MCF 10A (cell line): ENCODE data around the gene PLCD1. TPM values are rescaled to one million over a fixed set of nuclear protein-coding genes. Genes with fewer than 3 reads are reported as not detected.

Source experiments
- BruUV-seq: library from RNA; stranded (reverse); fragments of 400-500 nt; replicated peaks from 2 replicates; lab custom pipeline; 2021; lab: Mats Ljungman, UMichigan
- CTCF ChIA-PET: fragments of 300-600 bp; sonication (Branson Sonifier 250); formaldehyde crosslinking; extraction: SDS; loops from one replicate; lab custom pipeline; 2021; ENCODE audit warnings: antibody characterized with exemption, inconsistent platforms; lab: Yijun Ruan, JAX
- POLR2A ChIA-PET: fragments of 300-600, 350-650 bp; sonication (Branson Sonifier 250); formaldehyde crosslinking; extraction: SDS; loops from one replicate; lab custom pipeline; 2020; ENCODE audit warnings: antibody characterized with exemption, inconsistent platforms; lab: Yijun Ruan, JAX
- DNase-seq: peaks from one replicate; pipeline ENCODE4 v3.0.0-alpha.2; 2018; ENCODE audit not compliant: unreplicated experiment
- H3K27ac Mint-ChIP-seq: one replicate; pipeline ENCODE4 v1.8.0; 2022; ENCODE audit warnings: mild to moderate bottlenecking, low read depth, mixed read lengths; ENCODE audit not compliant: unreplicated experiment
- H3K27me3 Mint-ChIP-seq: one replicate; pipeline ENCODE4 v1.8.0; 2022; ENCODE audit warnings: mixed read lengths; ENCODE audit not compliant: insufficient read depth, unreplicated experiment
- H3K36me3 Mint-ChIP-seq: one replicate; pipeline ENCODE4 v1.8.0; 2022; ENCODE audit warnings: mild to moderate bottlenecking, moderate library complexity, mixed read lengths; ENCODE audit not compliant: insufficient read depth, unreplicated experiment
- H3K4me1 Mint-ChIP-seq: one replicate; pipeline ENCODE4 v1.8.0; 2022; ENCODE audit warnings: mixed read lengths; ENCODE audit not compliant: insufficient read depth, unreplicated experiment
- H3K4me3 Mint-ChIP-seq: one replicate; pipeline ENCODE4 v1.8.0; 2022; ENCODE audit warnings: mild to moderate bottlenecking, moderate library complexity, mixed read lengths; ENCODE audit not compliant: unreplicated experiment
- H3K9me3 Mint-ChIP-seq: one replicate; pipeline ENCODE4 v1.8.0; 2022; ENCODE audit warnings: mixed read lengths; ENCODE audit not compliant: unreplicated experiment
- intact Hi-C: fragments of 100-400 bp; cut with micrococcal nuclease; formaldehyde crosslinking; loops from 2 replicates; pipeline ENCODE4 v1.14.1; 2022
- total RNA-seq: library from RNA; stranded (reverse); gene quantifications from 2 replicates; pipeline ENCODE4 v1.2.3, GENCODE V29; 2022
- TF ChIP-seq, protein P1 (sequence below): fragments of 200-600 bp; IDR thresholded peaks from one replicate; pipeline ENCODE4 v1.8.0; 2022; ENCODE audit warnings: antibody characterized with exemption, mild to moderate bottlenecking; ENCODE audit not compliant: unreplicated experiment

The PLCD1 gene
- total RNA-seq, 1 experiment from 2014 or later = 1.8 TPM

DNA sequence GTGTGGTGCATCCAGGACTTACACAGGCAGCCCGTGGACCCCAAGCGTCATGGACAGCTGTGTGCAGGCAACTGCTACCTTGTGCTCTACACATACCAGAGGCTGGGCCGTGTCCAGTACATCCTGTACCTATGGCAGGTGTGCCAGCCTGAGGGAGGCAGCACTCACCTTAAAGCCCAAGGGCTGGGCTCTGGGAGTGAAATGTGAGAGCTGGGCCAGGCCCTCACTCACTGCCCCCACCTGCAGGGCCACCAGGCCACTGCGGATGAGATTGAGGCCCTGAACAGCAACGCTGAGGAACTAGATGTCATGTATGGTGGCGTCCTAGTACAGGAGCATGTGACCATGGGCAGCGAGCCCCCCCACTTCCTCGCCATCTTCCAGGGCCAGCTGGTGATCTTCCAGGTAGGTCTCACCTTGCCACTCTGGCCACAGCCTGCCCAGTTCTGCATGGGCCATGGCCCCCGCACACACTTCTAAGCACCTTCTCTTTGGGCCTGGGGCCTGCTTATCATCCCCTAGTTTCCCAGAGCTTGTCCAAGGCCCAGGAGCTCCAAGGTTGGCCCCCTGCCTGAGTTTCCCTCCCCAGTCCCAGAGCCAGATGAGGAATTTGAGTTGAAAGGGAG, 27.9 kb downstream of the PLCD1 start:
- Mint-ChIP-seq H3K36me3 (no peaks in the 10 kb centered on the region), H3K4me3 (no peak overlapping the region), H3K27me3 (no peaks in the 10 kb centered on the region), H3K27ac (no peak overlapping the region), H3K4me1 (peaks cover 36% of the 10 kb centered on the region), H3K9me3 (no peaks in the 10 kb centered on the region)
- no TSS peak for BruUV-seq
- CTCF ChIA-PET = interaction anchor here (0.6 to 4.1 kb wide), 8 partner anchors 10 to 297 kb away, joined by 3 to 43 read pairs (median 4); partner anchors contain the start of gene PLCD1
- DNase-seq = peak; percentile 46
- intact Hi-C loops = loop anchor here (5.0 to 10.0 kb wide), 2 partner anchors 343 to 481 kb away; partner anchors contain the start of gene XYLB
- POLR2A ChIA-PET = interaction anchor here (0.6 kb wide), 1 partner anchor 137 kb away, joined by 3 read pairs; no protein-coding TSS in a partner anchor
- TF ChIP-seq, protein P1, sequence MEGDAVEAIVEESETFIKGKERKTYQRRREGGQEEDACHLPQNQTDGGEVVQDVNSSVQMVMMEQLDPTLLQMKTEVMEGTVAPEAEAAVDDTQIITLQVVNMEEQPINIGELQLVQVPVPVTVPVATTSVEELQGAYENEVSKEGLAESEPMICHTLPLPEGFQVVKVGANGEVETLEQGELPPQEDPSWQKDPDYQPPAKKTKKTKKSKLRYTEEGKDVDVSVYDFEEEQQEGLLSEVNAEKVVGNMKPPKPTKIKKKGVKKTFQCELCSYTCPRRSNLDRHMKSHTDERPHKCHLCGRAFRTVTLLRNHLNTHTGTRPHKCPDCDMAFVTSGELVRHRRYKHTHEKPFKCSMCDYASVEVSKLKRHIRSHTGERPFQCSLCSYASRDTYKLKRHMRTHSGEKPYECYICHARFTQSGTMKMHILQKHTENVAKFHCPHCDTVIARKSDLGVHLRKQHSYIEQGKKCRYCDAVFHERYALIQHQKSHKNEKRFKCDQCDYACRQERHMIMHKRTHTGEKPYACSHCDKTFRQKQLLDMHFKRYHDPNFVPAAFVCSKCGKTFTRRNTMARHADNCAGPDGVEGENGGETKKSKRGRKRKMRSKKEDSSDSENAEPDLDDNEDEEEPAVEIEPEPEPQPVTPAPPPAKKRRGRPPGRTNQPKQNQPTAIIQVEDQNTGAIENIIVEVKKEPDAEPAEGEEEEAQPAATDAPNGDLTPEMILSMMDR = no peak

DNA sequence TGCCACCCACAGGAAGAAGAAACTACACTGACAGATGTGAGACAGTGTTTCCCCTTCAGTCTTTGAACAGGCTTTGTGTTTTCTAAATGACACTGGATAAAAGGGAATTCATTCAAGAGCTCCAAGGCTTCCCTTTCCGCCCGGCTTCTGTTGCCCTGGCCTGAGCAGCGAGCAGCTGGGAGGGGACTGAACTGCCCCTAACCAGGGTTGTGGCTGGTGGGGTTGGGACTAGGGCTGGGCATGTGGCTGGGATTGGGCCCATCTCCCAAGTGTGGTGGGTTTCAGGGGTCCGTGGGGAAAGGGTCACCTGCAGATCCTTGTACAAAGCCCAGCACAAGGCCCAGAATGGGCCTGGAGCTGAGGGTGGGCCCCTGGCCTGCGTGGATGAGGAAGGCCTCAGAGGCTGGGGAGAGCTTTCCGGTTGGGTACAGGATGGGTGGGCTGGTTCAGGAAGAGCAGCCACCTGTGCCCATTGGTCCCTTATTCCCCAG, 28.4 kb downstream of the PLCD1 start:
- ChIA-PET CTCF (interaction anchor here (0.7 to 4.1 kb wide), 7 partner anchors 12 to 298 kb away, joined by 3 to 43 read pairs (median 4); partner anchors contain the start of gene PLCD1), POLR2A (interaction anchor here (0.6 kb wide), 1 partner anchor 137 kb away, joined by 3 read pairs; no protein-coding TSS in a partner anchor)
- H3K4me1 Mint-ChIP-seq = peaks cover 37% of the 10 kb centered on the region
- no TSS peak for BruUV-seq
- no peak overlapping the region for H3K4me3 Mint-ChIP-seq
- DNase-seq = no peak
- intact Hi-C loops = loop anchor here (5.0 to 10.0 kb wide), 2 partner anchors 344 to 481 kb away; partner anchors contain the start of gene XYLB
- no peaks in the 10 kb centered on the region for H3K36me3 Mint-ChIP-seq
- no peak overlapping the region for H3K27ac Mint-ChIP-seq
- no peaks in the 10 kb centered on the region for H3K9me3 Mint-ChIP-seq
- TF ChIP-seq, protein P1 = no peak
- no peaks in the 10 kb centered on the region for H3K27me3 Mint-ChIP-seq

GRCh38 chr3:38000242-38000916, 29.1 kb downstream of the PLCD1 start:
- no peaks in the 10 kb centered on the region for H3K27me3 Mint-ChIP-seq
- H3K9me3 Mint-ChIP-seq = no peaks in the 10 kb centered on the region
- no peak overlapping the region for H3K4me3 Mint-ChIP-seq
- intact Hi-C loops = loop anchor here (5.0 to 10.0 kb wide), 2 partner anchors 344 to 482 kb away; partner anchors contain the start of gene XYLB
- H3K36me3 Mint-ChIP-seq = no peaks in the 10 kb centered on the region
- CTCF ChIA-PET = interaction anchor here (0.7 to 4.1 kb wide), 4 partner anchors 13 to 247 kb away, joined by 3 to 43 read pairs (median 4); no protein-coding TSS in a partner anchor
- BruUV-seq = no TSS peak
- TF ChIP-seq, protein P1 = no peak
- H3K4me1 Mint-ChIP-seq = peaks cover 35% of the 10 kb centered on the region
- no peak overlapping the region for H3K27ac Mint-ChIP-seq
- POLR2A ChIA-PET = interaction anchor here (0.6 kb wide), 1 partner anchor 138 kb away, joined by 3 read pairs; no protein-coding TSS in a partner anchor
- DNase-seq = no peak

DNA sequence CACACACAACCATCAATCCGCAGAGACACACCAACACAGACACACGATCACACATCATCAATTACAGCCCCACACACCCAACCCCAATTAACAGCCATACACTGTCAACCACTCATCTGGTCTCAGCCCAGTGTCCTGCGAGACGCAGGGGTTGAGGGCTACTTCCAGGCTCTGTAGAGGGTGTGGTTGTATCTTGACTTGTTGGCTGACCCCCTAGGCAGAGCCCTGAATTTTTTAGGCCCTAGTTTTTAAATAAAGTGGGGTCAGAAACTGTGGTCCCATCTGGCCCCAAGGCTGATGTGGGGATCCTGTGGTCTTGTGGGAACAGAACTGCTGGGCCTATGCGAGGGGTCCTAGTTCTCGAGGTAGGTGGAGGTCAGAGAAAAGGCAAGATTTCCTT, 29.6 kb downstream of the PLCD1 start:
- POLR2A ChIA-PET = no interaction called here
- H3K27me3 Mint-ChIP-seq = no peaks in the 10 kb centered on the region
- H3K27ac Mint-ChIP-seq = no peak overlapping the region
- DNase-seq = no peak
- peaks cover 30% of the 10 kb centered on the region for H3K4me1 Mint-ChIP-seq
- intact Hi-C loops = loop anchor here (5.0 to 10.0 kb wide), 2 partner anchors 345 to 482 kb away; partner anchors contain the start of gene XYLB
- no TSS peak for BruUV-seq
- no peaks in the 10 kb centered on the region for H3K36me3 Mint-ChIP-seq
- CTCF ChIA-PET = no interaction called here
- H3K9me3 Mint-ChIP-seq = no peaks in the 10 kb centered on the region
- TF ChIP-seq, protein P1 = no peak
- peak overlapping the region; percentile 65 for H3K4me3 Mint-ChIP-seq
